PC-9 (cell line): ENCODE measurements around the gene ZNF524. TPM values are rescaled to one million over a fixed set of nuclear protein-coding genes. Genes with fewer than 3 reads are reported as not detected.

Source experiments
- BruUV-seq: library from RNA; stranded (reverse); fragments of 400-500 nt; replicated peaks from 2 replicates; lab custom pipeline; 2021; lab: Mats Ljungman, UMichigan
- CTCF ChIA-PET: fragments of 300-600 bp; sonication (Branson Sonifier 250); formaldehyde crosslinking; loops from one replicate; lab custom pipeline; 2022; ENCODE audit warnings: antibody characterized with exemption; lab: Charles Lee
- POLR2A ChIA-PET: fragments of 300-600 bp; sonication (Branson Sonifier 250); formaldehyde crosslinking; loops from one replicate; lab custom pipeline; 2022; ENCODE audit warnings: antibody characterized with exemption; ENCODE audit not compliant: unreplicated experiment; lab: Charles Lee
- DNase-seq, 2 experiments: peaks; one replicate each; pipeline versions ENCODE4 v3.0.0 to v3.0.0-alpha.2; 2015 to 2022; ENCODE audit warnings: mixed read lengths in 1 of 2
- H2AFZ ChIP-seq: fragments of 200-600 bp; sonication (generic); 2 replicates; pipeline ENCODE4 v1.8.1; 2017; ENCODE audit warnings: antibody characterized with exemption
- H3F3A ChIP-seq: fragments of 200-600 bp; sonication (generic); 2 replicates; pipeline ENCODE4 v1.8.1; 2017; ENCODE audit warnings: antibody characterized with exemption, mild to moderate bottlenecking, low read depth; ENCODE audit not compliant: insufficient read depth
- H3K27ac ChIP-seq: fragments of 200-600 bp; sonication (generic); 2 replicates; pipeline ENCODE4 v1.6.1; 2016; ENCODE audit warnings: mixed run types
- H3K27me3 ChIP-seq: fragments of 200-600 bp; sonication (generic); 2 replicates; pipeline ENCODE4 v1.6.1; 2016; ENCODE audit warnings: low read depth, mixed run types; ENCODE audit not compliant: insufficient read depth
- H3K36me3 ChIP-seq: fragments of 200-600 bp; sonication (generic); 2 replicates; pipeline ENCODE4 v1.6.1; 2016; ENCODE audit warnings: low read depth, mixed run types
- H3K4me1 ChIP-seq: fragments of 200-600 bp; sonication (generic); replicated peaks from 2 replicates; pipeline ENCODE4 v1.6.1; 2016; ENCODE audit warnings: mixed run types; ENCODE audit not compliant: insufficient read depth
- H3K4me2 ChIP-seq: fragments of 200-600 bp; sonication (generic); 2 replicates; pipeline ENCODE4 v1.6.1; 2017; ENCODE audit warnings: mixed run types
- H3K4me3 ChIP-seq: fragments of 200-600 bp; sonication (generic); 2 replicates; pipeline ENCODE4 v1.6.1; 2016; ENCODE audit warnings: mixed run types
- H3K79me2 ChIP-seq: fragments of 200-600 bp; sonication (generic); 2 replicates; pipeline ENCODE4 v1.6.1; 2017; ENCODE audit warnings: low read depth, mixed run types
- H3K9me2 ChIP-seq: fragments of 200-600 bp; sonication (generic); 2 replicates; pipeline ENCODE4 v1.8.1; 2017; ENCODE audit warnings: mild to moderate bottlenecking; ENCODE audit not compliant: insufficient read depth
- H3K9me3 ChIP-seq: fragments of 200-600 bp; sonication (generic); 2 replicates; pipeline ENCODE4 v1.8.1; 2016; ENCODE audit warnings: low read depth; ENCODE audit not compliant: insufficient read depth
- H4K20me1 ChIP-seq: fragments of 200-600 bp; sonication (generic); 2 replicates; pipeline ENCODE4 v1.8.1; 2017; ENCODE audit not compliant: insufficient read depth
- CTCF ChIP-seq: fragments of 200-600 bp; sonication (generic); conservative IDR thresholded peaks from 2 replicates; pipeline ENCODE4 v1.6.1; 2017; ENCODE audit warnings: mixed run types, antibody characterized with exemption, mild to moderate bottlenecking, moderate library complexity
- EZH2 ChIP-seq: fragments of 200-600 bp; sonication (generic); IDR thresholded peaks from 2 replicates; pipeline ENCODE4 v1.8.0; 2017; ENCODE audit warnings: antibody characterized with exemption, low read depth
- intact Hi-C: fragments of 100-400 bp; cut with micrococcal nuclease; formaldehyde crosslinking; loops from one replicate; pipeline ENCODE4 v1.10.0; 2022; ENCODE audit not compliant: unreplicated experiment
- total RNA-seq: library from RNA; stranded (reverse); gene quantifications from 2 replicates; pipeline ENCODE4 v1.2.3, GENCODE V29; 2021

The ZNF524 gene
- total RNA-seq, 1 experiment from 2014 or later = 30.0 TPM

GRCh38 chr19:55554302-55554701 is 45.8 kb upstream of the ZNF524 start:
- Histone ChIP-seq H3K9me2 (no peaks in the 10 kb centered on the region), H3K4me1 (peaks cover 18% of the 10 kb centered on the region), H3K4me2 (no peak overlapping the region), H3K36me3 (no peaks in the 10 kb centered on the region), H3K9me3 (no peaks in the 10 kb centered on the region), H3K27ac (no peak overlapping the region), H3K27me3 (no peaks in the 10 kb centered on the region), H4K20me1 (no peaks in the 10 kb centered on the region), H2AFZ (no peak overlapping the region), H3K4me3 (no peak overlapping the region), H3K79me2 (no peaks in the 10 kb centered on the region), H3F3A (peaks cover 37% of the 10 kb centered on the region)
- ChIA-PET CTCF (interaction anchor here (0.5 kb wide), 1 partner anchor 1124 kb away, joined by 3 read pairs; no protein-coding TSS in a partner anchor), POLR2A (no interaction called here)
- TF ChIP-seq EZH2 (no peak), CTCF (no peak)
- intact Hi-C loops = no loop called here
- no peak for DNase-seq
- no TSS peak for BruUV-seq

GRCh38 chr19:55554741-55555152 is 45.3 kb upstream of the ZNF524 start:
- Histone ChIP-seq H3K79me2 (no peaks in the 10 kb centered on the region), H3K4me1 (peaks cover 14% of the 10 kb centered on the region), H4K20me1 (no peaks in the 10 kb centered on the region), H2AFZ (no peak overlapping the region), H3K27me3 (no peaks in the 10 kb centered on the region), H3K4me3 (no peak overlapping the region), H3K9me3 (no peaks in the 10 kb centered on the region), H3K9me2 (no peaks in the 10 kb centered on the region), H3K4me2 (no peak overlapping the region), H3K36me3 (no peaks in the 10 kb centered on the region), H3F3A (peaks cover 32% of the 10 kb centered on the region), H3K27ac (no peak overlapping the region)
- intact Hi-C loops = no loop called here
- no TSS peak for BruUV-seq
- no peak for DNase-seq
- ChIA-PET CTCF (no interaction called here), POLR2A (no interaction called here)
- TF ChIP-seq EZH2 (no peak), CTCF (no peak)

GRCh38 chr19:55559684-55560083 is 40.4 kb upstream of the ZNF524 start:
- no peak overlapping the region for H3K27ac ChIP-seq
- H3F3A ChIP-seq = peaks cover 13% of the 10 kb centered on the region; the same call in 1 of the 2 replicates
- no peak overlapping the region for H3K4me3 ChIP-seq
- H3K4me2 ChIP-seq = no peak overlapping the region
- no TSS peak for BruUV-seq
- CTCF ChIA-PET = no interaction called here
- H3K4me1 ChIP-seq = no peaks in the 10 kb centered on the region
- no peaks in the 10 kb centered on the region for H3K36me3 ChIP-seq
- H3K79me2 ChIP-seq = no peaks in the 10 kb centered on the region
- no peak overlapping the region for H2AFZ ChIP-seq
- no peaks in the 10 kb centered on the region for H3K9me2 ChIP-seq
- DNase-seq = no peak
- peaks cover 6% of the 10 kb centered on the region; the same call in 1 of the 2 replicates for H3K9me3 ChIP-seq
- no peaks in the 10 kb centered on the region for H4K20me1 ChIP-seq
- no peaks in the 10 kb centered on the region for H3K27me3 ChIP-seq
- TF ChIP-seq CTCF (no peak), EZH2 (no peak)
- POLR2A ChIA-PET = no interaction called here
- intact Hi-C loops = no loop called here
